GM23248 (cell line): ENCODE measurements around the gene GRID2. TPM values are rescaled to one million over a fixed set of nuclear protein-coding genes. Genes with fewer than 3 reads are reported as not detected.

ENCODE experiments used
- DNase-seq: peaks from one replicate; pipeline ENCODE4 v3.0.0-alpha.2; 2015
- H2AFZ ChIP-seq: fragments of 200-600 bp; sonication (generic); 2 replicates; pipeline ENCODE4 v1.6.1; 2016; ENCODE audit warnings: antibody characterized with exemption
- H3F3A ChIP-seq: fragments of 200-600 bp; sonication (generic); 2 replicates; pipeline ENCODE4 v1.6.1; 2016; ENCODE audit warnings: mild to moderate bottlenecking, antibody characterized with exemption, mixed run types; ENCODE audit not compliant: insufficient read depth
- H3K27ac ChIP-seq: fragments of 200-600 bp; sonication (generic); 2 replicates; pipeline ENCODE4 v1.5.1; 2016; ENCODE audit warnings: mild to moderate bottlenecking
- H3K27me3 ChIP-seq: fragments of 200-600 bp; sonication (generic); replicated peaks from 2 replicates; pipeline ENCODE4 v1.6.1; 2016; ENCODE audit warnings: mild to moderate bottlenecking; ENCODE audit not compliant: insufficient read depth
- H3K36me3 ChIP-seq: fragments of 200-600 bp; sonication (generic); 2 replicates; pipeline ENCODE4 v1.6.1; 2016; ENCODE audit warnings: low read depth, mild to moderate bottlenecking
- H3K4me1 ChIP-seq: fragments of 200-600 bp; sonication (generic); 2 replicates; pipeline ENCODE4 v1.6.1; 2016; ENCODE audit warnings: mild to moderate bottlenecking; ENCODE audit not compliant: insufficient read depth
- H3K4me2 ChIP-seq: fragments of 200-600 bp; sonication (generic); one replicate; pipeline ENCODE4 v1.6.1; 2016; ENCODE audit warnings: mild to moderate bottlenecking; ENCODE audit not compliant: unreplicated experiment
- H3K4me3 ChIP-seq: fragments of 200-600 bp; sonication (generic); 2 replicates; pipeline ENCODE4 v1.5.1; 2016; ENCODE audit warnings: mild to moderate bottlenecking
- H3K79me2 ChIP-seq: fragments of 200-600 bp; sonication (generic); 2 replicates; pipeline ENCODE4 v1.6.1; 2016; ENCODE audit warnings: mild to moderate bottlenecking; ENCODE audit not compliant: insufficient read depth
- H3K9ac ChIP-seq: fragments of 200-600 bp; sonication (generic); 2 replicates; pipeline ENCODE4 v1.6.1; 2016; ENCODE audit warnings: mild to moderate bottlenecking
- H3K9me2 ChIP-seq: fragments of 200-600 bp; sonication (generic); 2 replicates; pipeline ENCODE4 v1.6.1; 2016; ENCODE audit warnings: mixed run types, mild to moderate bottlenecking, moderate library complexity; ENCODE audit not compliant: insufficient read depth
- H3K9me3 ChIP-seq: fragments of 200-600 bp; sonication (generic); one replicate; pipeline ENCODE4 v1.6.1; 2017; ENCODE audit warnings: low read depth
- H4K20me1 ChIP-seq: fragments of 200-600 bp; sonication (generic); 2 replicates; pipeline ENCODE4 v1.6.0; 2016; ENCODE audit not compliant: insufficient read depth
- EZH2 ChIP-seq: fragments of 200-600 bp; sonication (generic); IDR thresholded peaks from 2 replicates; pipeline ENCODE4 v1.6.1; 2018; ENCODE audit warnings: antibody characterized with exemption, mild to moderate bottlenecking; ENCODE audit not compliant: insufficient read depth, poor library complexity, severe bottlenecking
- EZH2phosphoT487 ChIP-seq: fragments of 200-600 bp; sonication (generic); IDR thresholded peaks from 2 replicates; pipeline ENCODE4 v1.6.1; 2018; ENCODE audit warnings: antibody characterized with exemption, moderate library complexity, mild to moderate bottlenecking, low read depth; ENCODE audit not compliant: insufficient read depth
- WGBS, 2 experiments: methylation state at CpG; one replicate each; pipeline ENCODE4 v1.1.6; 2015 to 2017; ENCODE audit warnings: low lambda C conversion rate in 2 of 2, low coverage in 1 of 2; ENCODE audit errors: missing lambda C conversion rate in 2 of 2; 5-methylcytosine and 5-hydroxymethylcytosine counted together
- in situ Hi-C: fragments of 300-500 bp; cut with MboI; formaldehyde crosslinking; loops from 2 replicates; pipeline ENCODE4 v1.15.0; 2020
- polyA plus RNA-seq: library from polyadenylated mRNA; unstranded; fragments of >200 nt; fragmentation: Nextera tagmentation; extraction: Ambion mirVana; gene quantifications from 2 replicates; pipeline ENCODE4 v1.2.1, GENCODE V29; 2016
- total RNA-seq: library from RNA; depleted of rRNA; stranded (reverse); fragments of >200 nt; shearing (Covaris generic); gene quantifications from 2 replicates; pipeline ENCODE4 v1.2.3, GENCODE V29; 2014; rRNA removed

The GRID2 gene
- total RNA-seq (not detected in 2 replicates), polyA plus RNA-seq (not detected in 2 replicates)

- Histone ChIP-seq H4K20me1 (no peaks in the 10 kb centered on the region), H3K27ac (no peak within 1 kb of the TSS), H3K4me3 (no peak within 1 kb of the TSS), H3K36me3 (no peaks in the 10 kb centered on the region), H3K27me3 (peaks cover 59% of the 10 kb centered on the region), H3K9me3 (no peaks in the 10 kb centered on the region), H3F3A (no peaks in the 10 kb centered on the region), H3K79me2 (no peaks in the 10 kb centered on the region), H2AFZ (peak within 1 kb of the TSS; percentile 59; the same call in 1 of the 2 replicates), H3K4me2 (no peak within 1 kb of the TSS), H3K9ac (no peak within 1 kb of the TSS), H3K9me2 (no peaks in the 10 kb centered on the region), H3K4me1 (no peaks in the 10 kb centered on the region)
- TF ChIP-seq EZH2phosphoT487 (no peak), EZH2 (no peak)
- in situ Hi-C loops, result no loop called here
- peak; percentile 6 for DNase-seq
- 1 to 3% methylated on average over 28 to 29 of the region's 29 CpGs for WGBS, 2 experiments
These were observed at the start of gene GRID2 for GRCh38 chr4:92303621-92304027. Gene GRID2, plus strand, starts transcription at chr4:92303966.

- Histone ChIP-seq H3K79me2 (no peaks in the 10 kb centered on the region), H3K36me3 (no peaks in the 10 kb centered on the region), H3K9me3 (no peaks in the 10 kb centered on the region), H3K27ac (no peak overlapping the region), H3F3A (no peaks in the 10 kb centered on the region), H4K20me1 (no peaks in the 10 kb centered on the region), H3K4me1 (no peaks in the 10 kb centered on the region), H3K9ac (no peak overlapping the region), H3K9me2 (no peaks in the 10 kb centered on the region), H3K4me3 (no peak overlapping the region), H3K27me3 (no peaks in the 10 kb centered on the region), H2AFZ (no peak overlapping the region), H3K4me2 (no peak overlapping the region)
- TF ChIP-seq EZH2phosphoT487 (no peak), EZH2 (no peak)
- in situ Hi-C loops, result no loop called here
- WGBS, 2 experiments, result 40 to 41% methylated on average over 4 of the region's 4 CpGs
- no peak for DNase-seq
These were observed 49.6 kb upstream of the GRID2 start for GRCh38 chr4:92253986-92254671.

GRCh38 chr4:92254767-92255442 lies 48.9 kb upstream of the GRID2 start:
- no peaks in the 10 kb centered on the region for H3K79me2 ChIP-seq
- TF ChIP-seq EZH2 (no peak), EZH2phosphoT487 (no peak)
- H2AFZ ChIP-seq, result no peak overlapping the region
- H3K4me3 ChIP-seq, result no peak overlapping the region
- no peaks in the 10 kb centered on the region for H3K9me2 ChIP-seq
- no peaks in the 10 kb centered on the region for H3K9me3 ChIP-seq
- H3K27me3 ChIP-seq, result no peaks in the 10 kb centered on the region
- no peaks in the 10 kb centered on the region for H4K20me1 ChIP-seq
- H3K27ac ChIP-seq, result no peak overlapping the region
- 39 to 41% methylated on average over 8 of the region's 8 CpGs for WGBS, 2 experiments
- no peaks in the 10 kb centered on the region for H3K4me1 ChIP-seq
- no peak overlapping the region for H3K4me2 ChIP-seq
- H3K9ac ChIP-seq, result no peak overlapping the region
- no peak for DNase-seq
- H3K36me3 ChIP-seq, result no peaks in the 10 kb centered on the region
- in situ Hi-C loops, result no loop called here
- H3F3A ChIP-seq, result no peaks in the 10 kb centered on the region

GRCh38 chr4:92255920-92256244 lies 47.9 kb upstream of the GRID2 start:
- in situ Hi-C loops, result no loop called here
- no peak for DNase-seq

More at GRCh38 chr4:92255920-92256244, 47.9 kb upstream of the GRID2 start:
- H3K27me3 ChIP-seq, result no peaks in the 10 kb centered on the region
- H3K4me1 ChIP-seq, result no peaks in the 10 kb centered on the region
- H3K36me3 ChIP-seq, result no peaks in the 10 kb centered on the region
- TF ChIP-seq EZH2 (no peak), EZH2phosphoT487 (no peak)
- no peaks in the 10 kb centered on the region for H3K79me2 ChIP-seq
- H3K27ac ChIP-seq, result no peak overlapping the region
- H3K9me3 ChIP-seq, result no peaks in the 10 kb centered on the region
- H3K9ac ChIP-seq, result no peak overlapping the region
- H3F3A ChIP-seq, result no peaks in the 10 kb centered on the region
- H4K20me1 ChIP-seq, result no peaks in the 10 kb centered on the region
- H3K4me2 ChIP-seq, result no peak overlapping the region
- WGBS, 2 experiments, result 37 to 53% methylated on average over 1 of the region's 1 CpG
- H3K4me3 ChIP-seq, result no peak overlapping the region
- no peak overlapping the region for H2AFZ ChIP-seq
- no peaks in the 10 kb centered on the region for H3K9me2 ChIP-seq
